ENCODE measurements around the gene ATG9A. TPM values are rescaled to one million over a fixed set of nuclear protein-coding genes. Genes with fewer than 3 reads are reported as not detected.

The ATG9A gene
- total RNA-seq, 3 donors from 2014 or later = 35.6 to 44.5 (median 37.0) TPM

DNA sequence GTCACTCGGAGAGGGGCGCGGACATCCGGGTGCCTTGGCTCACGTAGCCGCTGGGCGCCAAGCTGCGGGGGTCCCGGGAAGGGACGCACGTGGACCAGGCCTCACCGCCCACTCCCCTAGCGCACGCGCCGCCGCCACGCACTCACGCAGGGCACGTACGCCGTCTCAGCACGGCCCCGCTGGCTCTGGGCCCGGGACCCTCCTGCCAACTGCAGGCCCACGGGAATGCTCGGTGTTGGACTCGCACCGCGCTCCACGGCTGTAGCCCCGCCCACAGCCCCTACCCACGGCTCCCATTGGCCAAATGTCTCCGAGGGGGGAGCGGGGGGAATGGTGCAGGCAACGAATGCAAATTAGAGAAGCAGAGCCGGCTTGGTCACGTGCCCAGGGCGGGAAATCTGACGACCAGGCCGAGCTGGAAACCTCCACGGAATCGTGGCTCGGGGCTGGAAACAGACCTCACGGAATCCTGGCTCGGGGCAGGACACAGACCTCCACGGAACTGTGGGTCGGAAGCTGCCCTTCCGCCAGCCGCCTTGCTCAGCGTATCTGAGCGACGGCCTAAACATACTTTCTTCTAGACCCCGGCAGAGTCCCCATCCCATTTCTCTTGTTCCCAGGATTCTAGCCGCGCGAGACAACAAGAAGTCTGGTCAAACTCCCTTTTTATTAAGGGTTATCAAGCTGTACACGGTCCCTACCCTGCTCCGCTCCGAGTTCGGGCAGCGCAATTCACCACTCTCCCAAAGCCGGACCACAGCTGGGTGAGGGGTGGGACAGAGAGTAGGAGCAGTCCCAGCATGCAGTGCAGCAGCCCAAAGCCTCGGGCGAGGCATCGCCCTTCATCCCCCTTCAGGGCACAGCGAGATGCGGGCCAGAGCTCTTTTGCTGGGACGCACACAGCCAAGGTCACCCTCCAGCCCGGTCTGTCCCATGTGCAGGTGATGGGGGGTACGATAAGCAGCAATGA, 10.4 kb downstream of the ATG9A start, which contains the start of gene ABCB6:
ABCB6 (minus strand) TSS at position 227 of the 970 bp plus-strand sequence. CDS start 285 bp downstream, outside the sequence.
- Histone ChIP-seq H3K27me3 (no peaks in the 10 kb centered on the region), H3K27ac (peak within 1 kb of the TSS; percentile 79 to 95), H3K36me3 (peaks cover 3% of the 10 kb centered on the region), H3K4me1 (peaks cover 9 to 17% of the 10 kb centered on the region in 2 donors), H3K9me3 (no peaks in the 10 kb centered on the region), H3K4me3 (peak within 1 kb of the TSS; percentile 55 to 86 (median 66))
- TF ChIP-seq POLR2AphosphoS5 (IDR thresholded peaks at IDR 0.05) = peak; percentile 57 to 77 (median 77)
- TF ChIP-seq, protein P1, sequence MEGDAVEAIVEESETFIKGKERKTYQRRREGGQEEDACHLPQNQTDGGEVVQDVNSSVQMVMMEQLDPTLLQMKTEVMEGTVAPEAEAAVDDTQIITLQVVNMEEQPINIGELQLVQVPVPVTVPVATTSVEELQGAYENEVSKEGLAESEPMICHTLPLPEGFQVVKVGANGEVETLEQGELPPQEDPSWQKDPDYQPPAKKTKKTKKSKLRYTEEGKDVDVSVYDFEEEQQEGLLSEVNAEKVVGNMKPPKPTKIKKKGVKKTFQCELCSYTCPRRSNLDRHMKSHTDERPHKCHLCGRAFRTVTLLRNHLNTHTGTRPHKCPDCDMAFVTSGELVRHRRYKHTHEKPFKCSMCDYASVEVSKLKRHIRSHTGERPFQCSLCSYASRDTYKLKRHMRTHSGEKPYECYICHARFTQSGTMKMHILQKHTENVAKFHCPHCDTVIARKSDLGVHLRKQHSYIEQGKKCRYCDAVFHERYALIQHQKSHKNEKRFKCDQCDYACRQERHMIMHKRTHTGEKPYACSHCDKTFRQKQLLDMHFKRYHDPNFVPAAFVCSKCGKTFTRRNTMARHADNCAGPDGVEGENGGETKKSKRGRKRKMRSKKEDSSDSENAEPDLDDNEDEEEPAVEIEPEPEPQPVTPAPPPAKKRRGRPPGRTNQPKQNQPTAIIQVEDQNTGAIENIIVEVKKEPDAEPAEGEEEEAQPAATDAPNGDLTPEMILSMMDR (IDR thresholded peaks at IDR 0.05) = no peak
- peak; percentile 29 for TF ChIP-seq POLR2A (IDR thresholded peaks at IDR 0.05)
- intact Hi-C loops (cut with DNase I; ENCODE audit: low total_unique reads) = no loop called here
- DNase-seq (ENCODE audit: low spot score in 2 of 2) = peak; percentile 94

DNA sequence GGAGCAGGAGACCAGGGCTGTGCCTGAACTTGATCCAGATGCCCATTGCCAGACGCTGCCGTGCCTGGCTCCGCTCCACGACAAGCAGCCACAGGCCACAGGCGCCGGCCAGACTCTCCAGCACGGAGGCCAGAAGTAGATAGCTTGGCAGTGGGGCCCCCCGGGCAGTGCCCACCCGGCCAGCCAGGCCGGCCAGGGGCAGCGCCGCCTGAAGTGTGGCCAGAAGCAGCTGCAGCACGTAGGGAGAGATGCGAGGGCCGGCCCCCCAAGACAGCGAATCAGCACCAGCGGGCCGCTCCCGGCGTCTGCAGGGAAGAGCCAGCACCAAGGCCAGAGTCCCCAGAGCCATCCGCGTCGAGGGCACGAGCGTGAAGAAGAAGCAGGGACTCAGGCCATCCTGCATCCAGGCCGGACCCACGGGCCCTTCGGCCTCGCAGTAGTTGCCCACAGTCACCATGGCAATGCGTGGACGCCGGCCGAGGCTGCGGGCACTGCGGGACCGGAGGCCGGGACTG, 11.2 kb downstream of the ATG9A start:
- Histone ChIP-seq H3K27ac (peak overlapping the region; percentile 79 to 95), H3K4me3 (peak overlapping the region; percentile 55 to 86 (median 66)), H3K4me1 (peaks cover 9 to 17% of the 10 kb centered on the region in 2 donors), H3K36me3 (peaks cover 3% of the 10 kb centered on the region), H3K9me3 (no peaks in the 10 kb centered on the region), H3K27me3 (no peaks in the 10 kb centered on the region)
- TF ChIP-seq, protein P1 (IDR thresholded peaks at IDR 0.05) = no peak
- TF ChIP-seq POLR2AphosphoS5 (IDR thresholded peaks at IDR 0.05) (no peak), POLR2A (IDR thresholded peaks at IDR 0.05) (no peak)
- intact Hi-C loops (cut with DNase I; ENCODE audit: low total_unique reads) = no loop called here
- peak; percentile 60 to 74 for DNase-seq (ENCODE audit: low spot score in 2 of 2)

DNA sequence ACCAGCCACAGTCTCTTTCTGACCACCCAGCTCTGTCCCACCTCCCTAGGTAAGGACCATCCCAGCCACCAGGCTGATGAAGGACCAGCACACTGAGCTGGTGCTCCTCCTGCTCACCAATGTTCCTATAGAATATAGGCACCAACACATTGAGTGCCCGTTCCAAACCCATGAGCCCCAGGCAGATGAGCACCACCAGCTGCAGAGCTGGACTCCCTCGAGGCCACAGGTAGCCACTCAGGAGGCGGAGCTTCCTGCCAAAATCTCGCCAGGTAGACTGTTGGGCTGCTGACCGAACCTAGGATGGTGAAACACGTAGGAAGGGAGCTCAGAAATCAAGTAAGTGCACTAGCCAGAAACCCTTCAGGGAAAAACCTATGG, 12.9 kb downstream of the ATG9A start:
- no peaks in the 10 kb centered on the region for H3K9me3 ChIP-seq
- intact Hi-C loops (cut with DNase I; ENCODE audit: low total_unique reads) = no loop called here
- H3K4me1 ChIP-seq = peaks cover 9 to 17% of the 10 kb centered on the region in 2 donors
- TF ChIP-seq POLR2A (IDR thresholded peaks at IDR 0.05) (no peak), POLR2AphosphoS5 (IDR thresholded peaks at IDR 0.05) (no peak)
- TF ChIP-seq, protein P1 (IDR thresholded peaks at IDR 0.05) = no peak
- DNase-seq (ENCODE audit: low spot score in 2 of 2) = no peak
- no peak overlapping the region for H3K27ac ChIP-seq
- peaks cover 3% of the 10 kb centered on the region for H3K36me3 ChIP-seq
- H3K27me3 ChIP-seq = no peaks in the 10 kb centered on the region
- no peak overlapping the region for H3K4me3 ChIP-seq

DNA sequence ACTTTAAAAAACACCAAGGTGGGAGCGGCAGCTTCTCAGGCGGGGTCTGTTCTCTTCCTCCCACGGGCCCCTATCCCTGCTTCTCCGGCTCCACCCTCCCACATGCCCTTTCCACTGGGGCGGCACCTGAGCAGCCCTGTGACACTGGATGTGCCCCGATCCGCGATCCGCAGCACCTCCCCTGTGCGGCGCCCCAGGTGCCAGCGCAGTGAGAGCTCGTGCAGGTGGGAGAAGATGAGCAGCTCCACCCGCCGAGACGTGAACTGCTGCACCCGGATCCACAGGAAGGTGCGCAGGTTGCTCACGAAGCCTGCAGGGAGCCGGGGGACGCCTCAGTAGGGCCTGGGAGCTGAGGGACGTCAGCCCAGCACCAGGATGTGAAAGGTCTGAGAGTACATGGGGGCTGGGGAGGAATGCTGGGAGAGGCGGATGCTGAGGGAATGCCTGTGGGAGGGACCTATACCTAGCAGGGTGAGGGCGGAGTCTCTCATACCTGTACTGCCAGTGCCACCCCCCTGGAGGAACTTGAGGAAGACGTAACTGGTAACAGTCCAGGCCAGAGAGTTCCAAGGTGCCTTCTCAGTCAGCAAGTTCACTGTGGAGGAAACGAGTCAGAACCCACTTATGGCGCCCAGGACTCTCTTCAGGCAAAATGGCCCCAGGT, 13.4 kb downstream of the ATG9A start:
- peaks cover 9 to 17% of the 10 kb centered on the region in 2 donors for H3K4me1 ChIP-seq
- intact Hi-C loops (cut with DNase I; ENCODE audit: low total_unique reads) = no loop called here

More for the DNA sequence above, 13.4 kb downstream of the ATG9A start:
- no peak for DNase-seq (ENCODE audit: low spot score in 2 of 2)
- no peaks in the 10 kb centered on the region for H3K36me3 ChIP-seq
- H3K27me3 ChIP-seq = no peaks in the 10 kb centered on the region
- H3K4me3 ChIP-seq = no peak overlapping the region
- H3K27ac ChIP-seq = no peak overlapping the region
- no peaks in the 10 kb centered on the region for H3K9me3 ChIP-seq
- TF ChIP-seq POLR2A (IDR thresholded peaks at IDR 0.05) (no peak), POLR2AphosphoS5 (IDR thresholded peaks at IDR 0.05) (no peak)
- TF ChIP-seq, protein P1 (IDR thresholded peaks at IDR 0.05) = no peak
